ENCODE data around the gene SCNN1B. TPM values are rescaled to one million over a fixed set of nuclear protein-coding genes. Genes with fewer than 3 reads are reported as not detected.

Gene SCNN1B
- total RNA-seq, 1 donor from 2014 or later = 16.1 TPM

DNA sequence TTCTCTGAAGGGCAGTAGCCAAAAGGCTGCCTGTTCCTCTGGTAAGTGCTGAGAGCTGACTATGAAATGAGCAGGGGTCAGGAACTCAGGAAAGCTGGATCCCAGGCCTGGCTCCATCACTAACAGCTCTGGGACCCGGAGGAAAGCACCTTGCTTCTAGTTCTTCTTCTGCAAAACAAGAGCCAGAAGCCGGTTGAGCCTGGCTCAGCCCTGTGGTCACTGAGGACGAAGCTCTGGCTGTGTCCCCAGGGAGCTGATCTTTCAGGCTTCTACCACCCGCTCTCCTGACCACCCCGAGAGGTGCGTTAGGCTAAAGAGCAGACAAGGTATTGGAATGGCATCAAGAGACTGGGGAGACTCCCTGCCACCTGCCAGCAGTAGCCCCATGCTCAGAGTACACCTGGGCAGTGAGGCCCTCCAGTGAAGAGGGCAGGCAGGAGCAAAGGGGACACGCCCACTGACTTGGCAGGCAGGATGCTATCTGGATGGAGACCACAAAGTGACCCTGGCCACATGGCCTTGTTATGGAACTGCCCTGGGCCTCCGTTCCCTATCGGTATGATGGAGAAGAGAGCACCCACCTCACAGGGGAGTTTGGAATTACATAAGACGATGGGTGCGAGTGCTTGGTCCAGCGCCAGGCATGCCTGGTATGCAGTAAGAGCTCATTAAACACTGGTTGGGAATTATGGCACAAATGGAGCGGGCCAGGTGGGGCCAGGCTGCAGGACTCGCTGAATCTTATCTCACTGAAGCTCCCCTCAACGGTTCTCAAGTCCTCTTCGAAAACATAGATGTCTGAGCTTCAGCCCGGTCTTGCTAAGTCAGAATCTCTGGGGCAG is 89.5 kb downstream of the SCNN1B start:
- intact Hi-C loops (cut with DNase I) = no loop called here

DNA sequence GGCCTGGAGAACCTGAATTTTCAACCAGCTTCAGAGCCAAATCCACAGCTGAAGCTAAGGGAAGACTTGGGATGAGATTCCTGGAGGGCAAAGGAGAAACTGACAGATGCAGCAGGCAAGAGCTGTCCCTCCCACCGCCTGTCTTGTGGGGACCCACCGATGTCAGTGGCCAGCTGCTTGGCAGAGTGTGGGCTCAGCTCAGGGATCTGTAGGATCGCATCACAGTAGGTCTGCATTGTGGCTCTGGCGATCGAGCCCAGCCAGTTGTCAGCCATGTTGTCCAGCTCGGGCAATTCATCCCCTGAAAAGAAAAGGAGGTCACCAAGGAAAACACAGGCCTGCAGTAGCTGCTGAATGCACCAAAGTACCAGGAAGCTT is 90.1 kb downstream of the SCNN1B start:
- intact Hi-C loops (cut with DNase I) = no loop called here
- Histone ChIP-seq H3K4me3 (no peak overlapping the region), H3K27me3 (no peaks in the 10 kb centered on the region), H3K4me1 (no peaks in the 10 kb centered on the region), H3K36me3 (peaks cover 54 to 83% of the 10 kb centered on the region in 2 donors), H3K27ac (no peak overlapping the region), H3K9me3 (no peaks in the 10 kb centered on the region)
- no peak for DNase-seq (ENCODE audit: low spot score in 2 of 2)
- TF ChIP-seq, protein P1, sequence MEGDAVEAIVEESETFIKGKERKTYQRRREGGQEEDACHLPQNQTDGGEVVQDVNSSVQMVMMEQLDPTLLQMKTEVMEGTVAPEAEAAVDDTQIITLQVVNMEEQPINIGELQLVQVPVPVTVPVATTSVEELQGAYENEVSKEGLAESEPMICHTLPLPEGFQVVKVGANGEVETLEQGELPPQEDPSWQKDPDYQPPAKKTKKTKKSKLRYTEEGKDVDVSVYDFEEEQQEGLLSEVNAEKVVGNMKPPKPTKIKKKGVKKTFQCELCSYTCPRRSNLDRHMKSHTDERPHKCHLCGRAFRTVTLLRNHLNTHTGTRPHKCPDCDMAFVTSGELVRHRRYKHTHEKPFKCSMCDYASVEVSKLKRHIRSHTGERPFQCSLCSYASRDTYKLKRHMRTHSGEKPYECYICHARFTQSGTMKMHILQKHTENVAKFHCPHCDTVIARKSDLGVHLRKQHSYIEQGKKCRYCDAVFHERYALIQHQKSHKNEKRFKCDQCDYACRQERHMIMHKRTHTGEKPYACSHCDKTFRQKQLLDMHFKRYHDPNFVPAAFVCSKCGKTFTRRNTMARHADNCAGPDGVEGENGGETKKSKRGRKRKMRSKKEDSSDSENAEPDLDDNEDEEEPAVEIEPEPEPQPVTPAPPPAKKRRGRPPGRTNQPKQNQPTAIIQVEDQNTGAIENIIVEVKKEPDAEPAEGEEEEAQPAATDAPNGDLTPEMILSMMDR (IDR thresholded peaks at IDR 0.05) = no peak

More for the DNA sequence above, 89.5 kb downstream of the SCNN1B start:
- Histone ChIP-seq H3K27me3 (no peaks in the 10 kb centered on the region), H3K4me3 (no peak overlapping the region), H3K9me3 (no peaks in the 10 kb centered on the region), H3K27ac (no peak overlapping the region), H3K4me1 (no peaks in the 10 kb centered on the region), H3K36me3 (peaks cover 48 to 78% of the 10 kb centered on the region in 2 donors)
- DNase-seq (ENCODE audit: low spot score in 2 of 2) = no peak
- TF ChIP-seq, protein P1 (IDR thresholded peaks at IDR 0.05) = no peak

DNA sequence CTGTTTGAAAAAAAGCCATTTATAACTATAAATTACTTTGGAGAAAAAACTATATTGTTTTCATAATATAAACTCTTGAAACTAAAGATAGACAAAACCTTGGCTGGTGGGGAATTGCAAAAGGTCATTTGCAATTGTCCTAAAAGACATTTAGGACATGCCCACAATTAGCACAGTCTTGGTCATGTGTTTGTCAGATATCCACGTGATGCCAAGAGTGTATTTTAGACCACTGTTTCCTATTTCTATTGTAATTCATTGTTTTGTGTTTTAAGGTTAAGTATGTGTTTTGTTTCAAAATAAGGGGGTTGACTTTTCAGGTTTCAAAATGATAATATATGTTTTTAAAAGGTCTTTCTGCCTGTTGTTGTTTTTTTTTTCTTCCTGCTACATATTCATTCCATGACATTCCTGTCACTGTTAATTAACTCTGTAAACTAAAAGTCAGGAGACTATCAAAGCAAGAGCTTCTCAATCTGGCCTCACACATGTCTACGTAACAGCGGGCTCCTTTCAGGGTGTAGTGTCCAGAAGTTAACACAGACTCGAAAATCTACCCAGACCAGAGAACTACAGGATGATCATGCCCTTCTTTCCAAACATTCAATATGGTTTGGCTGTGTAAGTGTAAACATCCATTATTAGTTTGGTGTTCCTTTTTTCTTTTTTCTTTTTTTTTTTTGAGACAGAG is 92.2 kb downstream of the SCNN1B start:
- Histone ChIP-seq H3K27ac (no peak overlapping the region), H3K36me3 (peaks cover 65 to 84% of the 10 kb centered on the region in 2 donors), H3K4me3 (no peak overlapping the region), H3K4me1 (no peaks in the 10 kb centered on the region), H3K27me3 (no peaks in the 10 kb centered on the region), H3K9me3 (no peaks in the 10 kb centered on the region)
- intact Hi-C loops (cut with DNase I) = no loop called here
- no peak for DNase-seq (ENCODE audit: low spot score in 2 of 2)
- TF ChIP-seq, protein P1 (IDR thresholded peaks at IDR 0.05) = no peak

DNA sequence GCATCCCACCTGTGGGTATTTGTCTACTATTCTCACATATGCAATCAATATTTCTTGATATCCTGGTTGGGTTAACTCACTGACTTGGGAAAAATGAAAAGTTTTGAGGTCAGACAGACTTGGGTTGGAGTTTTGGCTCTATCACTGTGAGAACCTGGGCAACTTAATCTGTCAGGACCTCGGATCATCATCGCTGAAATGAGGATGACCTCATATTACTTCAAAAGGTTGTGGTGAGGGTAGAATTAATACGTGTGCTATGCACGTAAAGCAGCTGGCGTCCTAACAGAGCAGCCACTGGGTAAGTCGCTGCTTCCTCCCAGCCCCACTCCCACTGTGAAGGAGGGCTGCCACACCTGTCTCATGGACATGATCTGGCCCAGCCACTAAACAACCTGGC is 93.6 kb downstream of the SCNN1B start:
- Histone ChIP-seq H3K4me1 (no peaks in the 10 kb centered on the region), H3K9me3 (no peaks in the 10 kb centered on the region), H3K27me3 (no peaks in the 10 kb centered on the region), H3K4me3 (no peak overlapping the region), H3K36me3 (peaks cover 65 to 83% of the 10 kb centered on the region in 2 donors), H3K27ac (no peak overlapping the region)
- intact Hi-C loops (cut with DNase I) = no loop called here
- no peak for DNase-seq (ENCODE audit: low spot score in 2 of 2)
- TF ChIP-seq, protein P1 (IDR thresholded peaks at IDR 0.05) = no peak

DNA sequence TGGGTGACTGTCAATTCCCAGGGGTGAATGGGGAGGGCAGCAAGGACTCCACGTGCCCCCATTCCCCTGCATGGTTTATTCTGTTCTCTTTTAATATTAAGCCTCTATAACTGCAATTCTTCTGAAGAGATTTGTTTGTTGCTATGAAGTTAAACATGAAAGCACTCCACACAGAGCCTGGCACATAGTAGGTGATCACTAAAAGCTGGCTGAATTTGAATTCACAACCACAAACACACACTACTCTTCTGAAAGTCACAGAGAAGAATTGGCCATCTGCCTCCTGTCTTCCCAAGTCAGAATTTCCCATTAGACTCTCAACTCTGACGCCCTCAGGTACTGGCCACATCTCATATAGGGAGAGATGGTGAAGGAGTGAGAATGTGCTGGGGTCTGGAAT is 95.4 kb downstream of the SCNN1B start:
- Histone ChIP-seq H3K9me3 (no peaks in the 10 kb centered on the region), H3K36me3 (peaks cover 59 to 83% of the 10 kb centered on the region in 2 donors), H3K27ac (no peak overlapping the region), H3K4me3 (no peak overlapping the region), H3K4me1 (no peaks in the 10 kb centered on the region), H3K27me3 (no peaks in the 10 kb centered on the region)
- intact Hi-C loops (cut with DNase I) = no loop called here
- no peak for DNase-seq (ENCODE audit: low spot score in 2 of 2)
- TF ChIP-seq, protein P1 (IDR thresholded peaks at IDR 0.05) = no peak
